Mammary epithelial cell (primary cell): ENCODE measurements around the gene TOMM5.

Experiments
- EZH2 ChIP-seq: IDR thresholded peaks from 2 replicates; pipeline ENCODE4 v1.6.1; 2012; ENCODE audit warnings: low read length, inconsistent platforms, borderline replicate concordance
- TF ChIP-seq, protein P1 (sequence below), 2 donors: IDR thresholded peaks in 1 of 2; conservative IDR thresholded peaks in 1 of 2; 2 replicates each; pipeline ENCODE4 v1.5.1; 2011 to 2012; ENCODE audit warnings: inconsistent platforms in 2 of 2, low read length in 2 of 2, mild to moderate bottlenecking in 2 of 2, control low read depth in 1 of 2, low read depth in 1 of 2; ENCODE audit not compliant: insufficient read depth in 1 of 2; ENCODE audit errors: extremely low read depth in 1 of 2

DNA sequence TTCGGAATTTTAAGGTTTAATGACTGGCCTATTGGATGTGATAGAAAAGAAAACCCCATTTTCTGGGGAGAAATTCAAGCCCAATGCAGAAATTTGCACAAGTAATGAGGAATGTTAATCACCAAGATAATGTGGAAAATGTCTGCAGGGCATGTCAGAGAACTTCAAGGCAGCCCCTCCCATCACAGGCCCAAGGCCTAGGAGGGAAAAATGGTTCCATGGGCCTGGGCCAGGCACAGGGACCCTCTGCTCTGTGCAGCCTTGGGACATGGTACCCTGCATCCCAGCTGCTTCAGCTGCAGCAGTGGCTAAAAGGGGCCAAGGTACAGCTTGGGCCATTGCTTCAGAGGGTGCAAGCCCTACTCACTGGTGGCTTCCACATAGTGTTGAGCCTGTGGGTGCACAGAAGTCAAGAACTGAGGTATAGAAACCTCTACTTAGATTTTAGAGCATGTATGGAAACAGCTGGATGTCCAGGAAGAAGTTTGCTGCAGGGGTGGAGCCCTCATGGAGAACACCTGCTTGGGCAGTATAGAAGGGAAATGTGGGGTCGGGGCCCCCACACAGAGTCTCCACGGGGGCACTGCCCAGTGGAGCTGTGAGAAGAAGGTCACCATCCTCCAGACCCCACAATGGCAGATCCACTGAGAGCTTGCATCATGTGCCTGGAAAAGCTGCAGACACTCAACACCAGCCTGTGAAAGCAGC lies 28.4 kb downstream of the TOMM5 start:
- TF ChIP-seq, protein P1, sequence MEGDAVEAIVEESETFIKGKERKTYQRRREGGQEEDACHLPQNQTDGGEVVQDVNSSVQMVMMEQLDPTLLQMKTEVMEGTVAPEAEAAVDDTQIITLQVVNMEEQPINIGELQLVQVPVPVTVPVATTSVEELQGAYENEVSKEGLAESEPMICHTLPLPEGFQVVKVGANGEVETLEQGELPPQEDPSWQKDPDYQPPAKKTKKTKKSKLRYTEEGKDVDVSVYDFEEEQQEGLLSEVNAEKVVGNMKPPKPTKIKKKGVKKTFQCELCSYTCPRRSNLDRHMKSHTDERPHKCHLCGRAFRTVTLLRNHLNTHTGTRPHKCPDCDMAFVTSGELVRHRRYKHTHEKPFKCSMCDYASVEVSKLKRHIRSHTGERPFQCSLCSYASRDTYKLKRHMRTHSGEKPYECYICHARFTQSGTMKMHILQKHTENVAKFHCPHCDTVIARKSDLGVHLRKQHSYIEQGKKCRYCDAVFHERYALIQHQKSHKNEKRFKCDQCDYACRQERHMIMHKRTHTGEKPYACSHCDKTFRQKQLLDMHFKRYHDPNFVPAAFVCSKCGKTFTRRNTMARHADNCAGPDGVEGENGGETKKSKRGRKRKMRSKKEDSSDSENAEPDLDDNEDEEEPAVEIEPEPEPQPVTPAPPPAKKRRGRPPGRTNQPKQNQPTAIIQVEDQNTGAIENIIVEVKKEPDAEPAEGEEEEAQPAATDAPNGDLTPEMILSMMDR (conservative IDR thresholded peaks at IDR 0.05 in 1 of 2, IDR thresholded peaks at IDR 0.05 in 1 of 2; ENCODE audit: extremely low read depth in 1 of 2, insufficient read depth in 1 of 2, low read depth in 1 of 2, low read length in 2 of 2) = no peak
- TF ChIP-seq EZH2 = no peak
